PC-3 (cell line): ENCODE results near the gene GSX2.

Experiments used
- EZH2 ChIP-seq: fragments of 300-600 bp; sonication (generic); IDR thresholded peaks from one replicate; pipeline ENCODE4 v1.6.1; 2017; ENCODE audit warnings: antibody characterized with exemption, mild to moderate bottlenecking, low read length; ENCODE audit not compliant: unreplicated experiment
- TF ChIP-seq, protein P1 (sequence below): fragments of 300-600 bp; sonication (generic); conservative IDR thresholded peaks from 2 replicates; pipeline ENCODE4 v1.5.1; 2017; ENCODE audit warnings: antibody characterized with exemption, low read depth, mild to moderate bottlenecking, low read length

DNA sequence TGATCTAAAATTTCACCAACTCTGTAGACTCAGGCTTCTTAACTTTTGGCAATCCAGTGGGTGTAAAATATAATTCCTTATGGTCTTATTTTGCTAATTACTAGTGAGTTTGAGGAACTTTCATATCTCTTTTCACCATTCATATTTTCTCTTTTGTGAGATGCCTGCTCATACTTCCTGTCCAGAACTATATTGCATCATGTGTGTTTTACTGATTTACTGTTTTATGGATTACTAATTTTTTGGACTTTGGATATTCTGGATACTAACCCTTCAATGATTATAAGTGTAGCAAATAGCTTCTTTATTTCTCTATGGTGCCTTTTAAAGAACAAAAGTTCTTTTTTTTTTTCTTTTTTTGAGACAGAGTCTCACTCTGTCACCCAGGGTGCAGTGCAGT lies 20.6 kb downstream of the GSX2 start:
- TF ChIP-seq, protein P1, sequence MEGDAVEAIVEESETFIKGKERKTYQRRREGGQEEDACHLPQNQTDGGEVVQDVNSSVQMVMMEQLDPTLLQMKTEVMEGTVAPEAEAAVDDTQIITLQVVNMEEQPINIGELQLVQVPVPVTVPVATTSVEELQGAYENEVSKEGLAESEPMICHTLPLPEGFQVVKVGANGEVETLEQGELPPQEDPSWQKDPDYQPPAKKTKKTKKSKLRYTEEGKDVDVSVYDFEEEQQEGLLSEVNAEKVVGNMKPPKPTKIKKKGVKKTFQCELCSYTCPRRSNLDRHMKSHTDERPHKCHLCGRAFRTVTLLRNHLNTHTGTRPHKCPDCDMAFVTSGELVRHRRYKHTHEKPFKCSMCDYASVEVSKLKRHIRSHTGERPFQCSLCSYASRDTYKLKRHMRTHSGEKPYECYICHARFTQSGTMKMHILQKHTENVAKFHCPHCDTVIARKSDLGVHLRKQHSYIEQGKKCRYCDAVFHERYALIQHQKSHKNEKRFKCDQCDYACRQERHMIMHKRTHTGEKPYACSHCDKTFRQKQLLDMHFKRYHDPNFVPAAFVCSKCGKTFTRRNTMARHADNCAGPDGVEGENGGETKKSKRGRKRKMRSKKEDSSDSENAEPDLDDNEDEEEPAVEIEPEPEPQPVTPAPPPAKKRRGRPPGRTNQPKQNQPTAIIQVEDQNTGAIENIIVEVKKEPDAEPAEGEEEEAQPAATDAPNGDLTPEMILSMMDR: no peak
- TF ChIP-seq EZH2: no peak
